Neural cell (in vitro differentiated cells): ENCODE results near the gene CHMP4B. TPM values are rescaled to one million over a fixed set of nuclear protein-coding genes. Genes with fewer than 3 reads are reported as not detected.

Experiments used
- H2AFZ ChIP-seq: fragments of 200-600, 300-800 bp; sonication (generic), shearing (Covaris generic); 2 replicates; pipeline ENCODE4 v1.6.0; 2014; ENCODE audit warnings: low read depth, mild to moderate bottlenecking, antibody characterized with exemption, low read length, moderate library complexity
- H3F3A ChIP-seq: fragments of 200-600 bp; shearing (Covaris generic); 2 replicates; pipeline ENCODE4 v1.6.1; 2016; ENCODE audit warnings: mild to moderate bottlenecking, moderate library complexity, mixed read lengths, antibody characterized with exemption, low read length; ENCODE audit not compliant: insufficient read depth, poor library complexity, severe bottlenecking
- H3K27ac ChIP-seq: fragments of 200-600, 300-800 bp; sonication (generic), shearing (Covaris generic); 2 replicates; pipeline ENCODE4 v1.5.1; 2014; ENCODE audit warnings: mild to moderate bottlenecking, low read length, moderate library complexity
- H3K27me3 ChIP-seq: fragments of 300-800, 200-600 bp; sonication (generic), shearing (Covaris generic); 2 replicates; pipeline ENCODE4 v1.6.0; 2014; ENCODE audit warnings: mild to moderate bottlenecking, low read depth, low read length, moderate library complexity; ENCODE audit not compliant: insufficient read depth
- H3K36me3 ChIP-seq: fragments of 300-800, 200-600 bp; sonication (generic), shearing (Covaris generic); 2 replicates; pipeline ENCODE4 v1.5.1; 2014; ENCODE audit warnings: mild to moderate bottlenecking, antibody characterized with exemption, low read length, moderate library complexity; ENCODE audit not compliant: insufficient read depth
- H3K4me2 ChIP-seq: fragments of 300-800, 200-600 bp; sonication (generic), shearing (Covaris generic); 2 replicates; pipeline ENCODE4 v1.6.0; 2014; ENCODE audit warnings: mild to moderate bottlenecking, low read length
- H3K4me3 ChIP-seq: fragments of 300-800, 200-600 bp; sonication (generic), shearing (Covaris generic); 2 replicates; pipeline ENCODE4 v1.5.1; 2014; ENCODE audit warnings: mild to moderate bottlenecking, low read length, moderate library complexity
- H3K79me2 ChIP-seq: fragments of 200-600 bp; shearing (Covaris generic); replicated peaks from 2 replicates; pipeline ENCODE4 v1.6.0; 2014; ENCODE audit warnings: mild to moderate bottlenecking, low read length, moderate library complexity; ENCODE audit not compliant: insufficient read depth
- H3K9ac ChIP-seq: fragments of 300-800, 200-600 bp; sonication (generic), shearing (Covaris generic); 2 replicates; pipeline ENCODE4 v1.6.1; 2016; ENCODE audit warnings: mild to moderate bottlenecking, low read length, mixed read lengths
- H3K9me2 ChIP-seq: fragments of 200-600 bp; shearing (Covaris generic); 2 replicates; pipeline ENCODE4 v1.6.1; 2016; ENCODE audit warnings: mild to moderate bottlenecking, low read length, mixed read lengths; ENCODE audit not compliant: insufficient read depth
- H3K9me3 ChIP-seq: fragments of 200-600, 300-800 bp; sonication (generic), shearing (Covaris generic); 2 replicates; pipeline ENCODE4 v1.6.1; 2016; ENCODE audit warnings: mild to moderate bottlenecking, mixed run types, low read length, moderate library complexity, mixed read lengths
- H4K20me1 ChIP-seq: fragments of 200-600 bp; shearing (Covaris generic); 2 replicates; pipeline ENCODE4 v1.6.1; 2016; ENCODE audit warnings: mild to moderate bottlenecking, mixed run types; ENCODE audit not compliant: insufficient read depth
- CTCF ChIP-seq: fragments of 450-650 bp; IDR thresholded peaks from 2 replicates; pipeline ENCODE4 v1.5.1; 2014; ENCODE audit warnings: antibody characterized with exemption, mild to moderate bottlenecking, moderate library complexity; ENCODE audit not compliant: poor library complexity, severe bottlenecking
- EP300 ChIP-seq: fragments of 450-650 bp; conservative IDR thresholded peaks from 2 replicates; pipeline ENCODE4 v1.6.1; 2014; ENCODE audit warnings: antibody characterized with exemption, mild to moderate bottlenecking, moderate library complexity; ENCODE audit not compliant: poor library complexity, severe bottlenecking
- EZH2 ChIP-seq: fragments of 200-600, 300-800 bp; shearing (Covaris generic), sonication (generic); IDR thresholded peaks from 2 replicates; pipeline ENCODE4 v1.6.1; 2014; ENCODE audit warnings: antibody characterized with exemption, low read length, borderline replicate concordance, mild to moderate bottlenecking; ENCODE audit not compliant: insufficient read depth, poor library complexity, severe bottlenecking
- MXI1 ChIP-seq: fragments of 450-650 bp; conservative IDR thresholded peaks from 2 replicates; pipeline ENCODE4 v1.6.1; 2014; ENCODE audit warnings: antibody characterized with exemption, mild to moderate bottlenecking; ENCODE audit not compliant: poor library complexity, severe bottlenecking
- POLR2AphosphoS5 ChIP-seq: IDR thresholded peaks from 2 replicates; pipeline ENCODE4 v1.6.1; 2012
- RAD21 ChIP-seq: fragments of 450-650 bp; conservative IDR thresholded peaks from 2 replicates; pipeline ENCODE4 v1.6.1; 2014; ENCODE audit warnings: antibody characterized with exemption, mild to moderate bottlenecking, moderate library complexity
- REST ChIP-seq: IDR thresholded peaks from 2 replicates; pipeline ENCODE4 v1.6.1; 2012; ENCODE audit warnings: borderline replicate concordance
- SMC3 ChIP-seq: fragments of 450-650 bp; conservative IDR thresholded peaks from 2 replicates; pipeline ENCODE4 v1.6.1; 2014; ENCODE audit warnings: antibody characterized with exemption, mild to moderate bottlenecking, moderate library complexity; ENCODE audit not compliant: poor library complexity
- TAF1 ChIP-seq: IDR thresholded peaks from 2 replicates; pipeline ENCODE4 v1.6.1; 2012; ENCODE audit warnings: low read depth
- polyA plus RNA-seq: library from polyadenylated mRNA; depleted of rRNA; stranded (reverse); fragments of >200 nt; gene quantifications from 2 replicates; pipeline ENCODE4 v1.2.3, GENCODE V29; 2014

CHMP4B gene
- polyA plus RNA-seq, 1 donor from 2014 or later, result 83.8 TPM

GRCh38 chr20:33766686-33767085 is 44.5 kb upstream of the CHMP4B start:
- Histone ChIP-seq H3K9me2 (no peaks in the 10 kb centered on the region), H3K79me2 (no peaks in the 10 kb centered on the region), H3K36me3 (no peaks in the 10 kb centered on the region), H3F3A (no peaks in the 10 kb centered on the region), H2AFZ (no peak overlapping the region), H3K4me2 (no peak overlapping the region), H3K4me3 (no peak overlapping the region), H4K20me1 (no peaks in the 10 kb centered on the region), H3K27me3 (no peaks in the 10 kb centered on the region), H3K9me3 (no peaks in the 10 kb centered on the region), H3K27ac (no peak overlapping the region), H3K9ac (no peak overlapping the region)
- TF ChIP-seq MXI1 (no peak), EP300 (no peak), REST (no peak), TAF1 (no peak), SMC3 (no peak), EZH2 (no peak), POLR2AphosphoS5 (no peak), CTCF (no peak), RAD21 (no peak)

- Histone ChIP-seq H3K9ac (no peak overlapping the region), H4K20me1 (no peaks in the 10 kb centered on the region), H3K9me3 (no peaks in the 10 kb centered on the region), H3K79me2 (no peaks in the 10 kb centered on the region), H3F3A (no peaks in the 10 kb centered on the region), H3K9me2 (no peaks in the 10 kb centered on the region), H3K36me3 (no peaks in the 10 kb centered on the region), H3K27ac (no peak overlapping the region), H3K4me3 (no peak overlapping the region), H3K4me2 (no peak overlapping the region), H2AFZ (no peak overlapping the region), H3K27me3 (no peaks in the 10 kb centered on the region)
- TF ChIP-seq EP300 (no peak), RAD21 (no peak), MXI1 (no peak), POLR2AphosphoS5 (no peak), REST (no peak), EZH2 (no peak), SMC3 (no peak), CTCF (no peak), TAF1 (no peak)
These were observed 43.4 kb upstream of the CHMP4B start for GRCh38 chr20:33767777-33768138.
